OCI-LY1 (cell line): ENCODE results near the gene NRG2.

Source experiments
- CTCF ChIP-seq: fragments of 200-600 bp; sonication (generic), shearing (Covaris generic); IDR thresholded peaks from 2 replicates; pipeline ENCODE4 v1.5.1; 2017; ENCODE audit warnings: mild to moderate bottlenecking, antibody characterized with exemption, low read length, moderate library complexity, mixed read lengths
- EZH2 ChIP-seq: fragments of 200-600 bp; sonication (generic), shearing (Covaris generic); IDR thresholded peaks from 2 replicates; pipeline ENCODE4 v1.8.0; 2017; ENCODE audit warnings: borderline replicate concordance, mixed run types, mild to moderate bottlenecking, antibody characterized with exemption, low read length, moderate library complexity, mixed read lengths

GRCh38 chr5:139854953-139855352 is 188.1 kb downstream of the NRG2 start:
- no peak for TF ChIP-seq CTCF
- no peak for TF ChIP-seq EZH2
